ENCODE measurements around the gene GNAI1.

DNA sequence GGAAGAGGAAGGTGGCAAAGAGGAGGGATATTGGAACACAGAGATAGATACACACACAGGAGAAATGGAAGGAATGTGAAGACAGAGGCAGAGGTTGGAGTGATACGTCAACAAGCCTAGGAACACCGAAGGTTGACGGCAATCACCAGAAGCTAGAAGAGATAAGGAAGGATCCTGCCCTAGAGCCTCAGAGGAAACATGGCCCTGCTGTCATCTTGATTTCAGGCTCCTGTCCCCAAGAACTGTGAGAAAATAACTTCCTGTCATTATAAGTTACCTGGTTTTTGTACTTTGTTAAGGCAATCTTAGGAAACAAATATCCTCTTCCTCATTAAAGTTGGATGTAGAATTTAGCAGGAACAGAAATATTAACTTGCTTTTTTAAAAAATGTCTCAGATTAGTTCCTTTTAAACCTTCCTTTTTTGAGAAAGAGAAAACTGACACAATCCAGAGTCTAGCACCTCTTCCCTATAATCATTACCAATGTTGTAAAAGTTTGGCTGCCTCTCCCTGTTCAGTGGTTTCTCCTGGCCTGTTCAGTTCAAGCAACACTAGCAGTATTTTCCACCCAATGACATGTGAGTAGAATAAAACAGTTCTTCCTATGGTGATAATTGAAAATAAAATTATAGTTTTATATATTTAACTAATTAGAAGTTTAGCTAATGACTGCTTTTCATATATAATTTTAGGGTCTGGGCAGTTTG lies 28.8 kb upstream of the GNAI1 start:
- TF ChIP-seq EZH2phosphoT487 (IDR thresholded peaks at IDR 0.05; ENCODE audit: low read length) = no peak
- TF ChIP-seq, protein P1, sequence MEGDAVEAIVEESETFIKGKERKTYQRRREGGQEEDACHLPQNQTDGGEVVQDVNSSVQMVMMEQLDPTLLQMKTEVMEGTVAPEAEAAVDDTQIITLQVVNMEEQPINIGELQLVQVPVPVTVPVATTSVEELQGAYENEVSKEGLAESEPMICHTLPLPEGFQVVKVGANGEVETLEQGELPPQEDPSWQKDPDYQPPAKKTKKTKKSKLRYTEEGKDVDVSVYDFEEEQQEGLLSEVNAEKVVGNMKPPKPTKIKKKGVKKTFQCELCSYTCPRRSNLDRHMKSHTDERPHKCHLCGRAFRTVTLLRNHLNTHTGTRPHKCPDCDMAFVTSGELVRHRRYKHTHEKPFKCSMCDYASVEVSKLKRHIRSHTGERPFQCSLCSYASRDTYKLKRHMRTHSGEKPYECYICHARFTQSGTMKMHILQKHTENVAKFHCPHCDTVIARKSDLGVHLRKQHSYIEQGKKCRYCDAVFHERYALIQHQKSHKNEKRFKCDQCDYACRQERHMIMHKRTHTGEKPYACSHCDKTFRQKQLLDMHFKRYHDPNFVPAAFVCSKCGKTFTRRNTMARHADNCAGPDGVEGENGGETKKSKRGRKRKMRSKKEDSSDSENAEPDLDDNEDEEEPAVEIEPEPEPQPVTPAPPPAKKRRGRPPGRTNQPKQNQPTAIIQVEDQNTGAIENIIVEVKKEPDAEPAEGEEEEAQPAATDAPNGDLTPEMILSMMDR (IDR thresholded peaks at IDR 0.05; ENCODE audit: low read length) = no peak
